HG02571 (cell line): ENCODE data around the gene TRIM66.
A peak's percentile ranks its signal among the peaks of the same experiment; 100 is the strongest.
"Not testable (repeated sequence)": the region's sequence is repeated elsewhere in the genome, so short reads cannot be mapped to it uniquely, and the experiment has no call there.

Experiments
- ATAC-seq: cut with Tn5 transposase; IDR thresholded peaks from one replicate; pipeline ENCODE4 v1.9.1; 2021; ENCODE audit warnings: mild to moderate bottlenecking, moderate library complexity; ENCODE audit not compliant: unreplicated experiment

TRIM66 gene

DNA sequence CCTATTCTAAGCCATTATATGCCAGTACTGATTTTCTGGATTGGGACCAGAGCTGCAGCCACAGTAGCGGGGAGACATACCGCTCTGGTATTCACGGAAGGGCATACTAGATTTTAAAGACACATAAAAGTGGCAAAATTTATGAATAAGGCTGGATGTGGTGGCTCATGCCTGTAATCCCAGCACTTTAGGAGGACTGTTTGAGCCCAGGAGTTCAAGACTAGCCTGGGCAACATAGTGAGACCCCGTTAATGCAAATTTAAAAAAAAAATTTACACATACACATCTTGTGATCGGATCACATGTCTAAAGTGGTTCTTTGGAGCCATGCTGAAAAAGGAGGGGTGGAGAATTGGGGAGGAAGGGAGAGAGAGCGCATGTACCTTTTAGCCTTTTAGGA, 9.1 kb upstream of the TRIM66 start:
- ATAC-seq, result no peak

- ATAC-seq, result no peak
These were observed 8.2 kb upstream of the TRIM66 start for GRCh38 chr11:8690374-8691342.

DNA sequence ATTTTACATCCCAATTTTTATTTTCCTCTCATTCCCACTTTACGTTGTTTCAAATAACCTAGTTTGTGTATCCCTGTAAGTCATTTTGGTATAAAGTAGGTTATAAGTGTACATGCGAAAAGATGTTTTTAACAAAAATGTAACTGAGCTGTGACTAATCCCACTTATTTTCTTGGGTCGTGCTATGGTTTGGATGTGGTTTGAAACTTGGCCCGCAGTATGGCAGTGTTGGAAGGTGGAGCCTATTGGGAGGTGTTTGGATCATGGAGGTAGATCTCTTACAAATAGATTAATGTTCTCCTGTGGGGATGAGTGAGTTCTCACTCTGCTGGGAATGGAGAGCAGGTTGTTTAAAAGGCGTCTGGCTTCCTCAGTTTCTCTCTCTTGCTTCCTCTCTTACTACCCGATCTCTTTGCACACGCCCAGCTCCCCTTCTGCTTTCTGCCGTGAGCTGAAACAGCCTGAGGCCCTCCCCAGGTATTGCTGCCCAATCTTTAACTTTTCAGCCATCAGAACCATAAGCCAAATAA, 7.3 kb upstream of the TRIM66 start:
- ATAC-seq, result no peak

DNA sequence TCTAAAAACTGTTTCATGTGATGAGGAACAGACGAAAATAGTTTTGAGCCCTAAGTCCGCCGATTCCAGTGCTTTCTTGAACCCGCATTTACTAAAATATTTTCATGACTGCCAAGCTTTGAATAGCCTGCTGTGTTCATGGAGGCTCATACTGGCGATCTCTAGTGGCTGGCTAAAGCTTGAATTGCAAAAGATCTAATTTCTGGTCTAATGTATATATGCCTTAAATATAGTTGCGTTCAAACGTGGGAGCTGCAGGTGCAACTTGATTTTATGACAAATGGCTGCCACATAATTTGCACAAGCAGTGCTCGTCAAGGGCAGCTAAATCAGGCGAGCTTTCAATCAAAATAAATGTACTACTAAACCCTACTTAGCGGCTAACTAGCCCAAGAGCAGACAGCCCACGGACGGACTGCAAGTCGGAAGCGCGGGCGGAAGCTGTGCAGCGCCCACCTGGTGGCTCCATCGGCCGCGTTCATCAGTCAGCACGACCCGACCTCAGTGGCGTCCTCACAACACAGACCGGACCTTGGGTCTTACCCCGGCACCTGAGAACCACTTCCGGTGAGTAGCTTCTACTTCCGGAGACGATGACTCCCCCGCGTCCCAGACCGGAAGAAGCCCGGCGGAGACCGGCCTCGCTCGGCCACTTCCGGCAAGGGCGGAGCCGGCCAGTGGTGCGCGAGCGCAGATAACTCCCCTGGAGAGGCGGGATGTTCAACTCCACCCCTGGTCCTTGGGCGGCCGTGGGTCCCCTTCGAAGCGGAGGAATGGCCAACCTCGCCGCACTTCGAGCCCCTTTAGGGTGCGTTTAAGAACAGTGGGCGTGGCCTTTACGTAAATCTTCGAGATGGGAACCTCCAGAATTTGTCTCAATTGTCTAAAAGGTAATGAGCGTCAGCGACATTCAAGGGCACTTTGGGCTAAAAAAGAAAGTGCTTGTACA, 6.2 kb upstream of the TRIM66 start:
- ATAC-seq, result peak; percentile 96

- ATAC-seq, result no peak
These were observed 3.9 kb upstream of the TRIM66 start for GRCh38 chr11:8686325-8686724.

- ATAC-seq, result no peak
These were observed 3.4 kb upstream of the TRIM66 start for GRCh38 chr11:8685820-8686219.

DNA sequence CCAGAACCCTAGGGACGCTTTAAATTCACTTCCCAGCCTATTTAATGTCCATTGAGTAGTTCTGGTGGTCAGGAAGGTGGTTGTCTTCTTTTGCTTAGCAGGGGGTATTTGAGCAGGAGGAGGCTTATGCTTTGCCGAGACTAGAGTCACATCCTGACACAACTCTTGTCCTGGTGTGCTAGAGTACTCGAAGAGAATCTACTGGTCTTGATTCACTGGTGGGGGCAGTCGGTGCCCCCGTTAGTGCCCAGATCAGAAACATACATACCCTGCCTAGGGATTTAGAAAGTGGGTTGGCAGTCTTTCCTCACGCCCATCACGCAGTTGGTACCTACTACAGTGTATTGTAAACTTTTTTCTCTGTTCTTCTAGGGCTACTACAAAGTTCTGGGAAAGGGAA, 2.8 kb upstream of the TRIM66 start:
- no peak for ATAC-seq

DNA sequence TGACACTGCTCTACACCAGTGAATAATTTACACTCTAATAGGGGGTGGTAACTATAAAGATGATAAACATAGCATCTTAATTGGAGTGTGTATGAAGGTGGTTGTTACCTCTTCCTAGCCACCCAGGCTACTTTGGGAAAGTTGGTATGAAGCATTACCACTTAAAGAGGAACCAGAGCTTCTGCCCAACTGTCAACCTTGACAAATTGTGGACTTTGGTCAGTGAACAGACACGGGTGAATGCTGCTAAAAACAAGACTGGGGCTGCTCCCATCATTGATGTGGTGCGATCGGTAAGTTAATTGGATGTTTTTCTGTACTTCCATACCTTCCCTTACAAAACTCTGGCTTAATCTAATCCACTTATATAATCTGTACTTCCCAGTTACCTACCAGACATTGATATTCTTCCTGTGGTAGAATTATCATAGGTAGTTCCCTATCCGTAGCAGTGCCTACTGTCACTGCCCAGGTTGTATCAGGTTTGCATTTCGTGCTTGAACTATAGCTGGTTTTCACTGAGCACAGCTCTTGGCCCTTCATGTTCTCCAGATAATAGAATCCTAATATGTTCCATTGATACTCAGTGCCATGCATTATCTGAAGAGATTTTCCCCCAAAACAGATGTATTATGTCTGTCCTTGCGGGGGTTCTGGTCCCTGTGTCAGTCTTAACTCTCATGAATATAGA, 2.3 kb upstream of the TRIM66 start:
- no peak for ATAC-seq

DNA sequence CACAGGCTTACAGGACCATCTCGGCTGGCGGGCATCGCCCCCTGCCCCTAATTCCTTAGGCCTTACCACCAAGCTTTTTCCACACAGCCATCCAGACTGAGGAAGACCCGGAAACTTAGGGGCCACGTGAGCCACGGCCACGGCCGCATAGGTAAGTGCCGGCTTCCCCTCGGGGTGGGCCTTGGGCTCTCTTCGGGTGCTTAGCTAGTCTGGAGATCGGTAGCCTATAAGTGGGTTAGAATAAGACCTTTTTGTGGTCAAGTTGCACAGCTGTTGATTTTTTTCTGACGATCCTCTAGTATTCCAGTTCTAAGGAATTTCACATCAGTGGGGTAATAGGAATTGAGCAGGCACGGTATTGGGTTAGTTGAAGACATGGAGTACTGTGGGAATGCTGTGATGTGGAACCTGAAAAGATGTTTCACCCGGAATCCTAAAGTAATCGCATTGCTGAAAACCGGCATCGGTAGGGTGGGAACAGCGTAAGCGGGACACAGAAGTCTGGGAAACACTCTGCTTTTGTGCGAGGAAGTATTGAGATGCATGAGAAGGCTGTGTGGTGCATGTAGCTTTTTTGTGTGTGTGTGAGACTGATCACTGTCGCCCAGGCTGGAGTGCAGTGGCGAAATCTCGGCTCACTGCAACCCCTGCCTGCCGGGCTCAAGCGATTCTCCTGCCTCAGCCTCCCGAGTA, 796 bp upstream of the TRIM66 start:
- ATAC-seq, result no peak

DNA sequence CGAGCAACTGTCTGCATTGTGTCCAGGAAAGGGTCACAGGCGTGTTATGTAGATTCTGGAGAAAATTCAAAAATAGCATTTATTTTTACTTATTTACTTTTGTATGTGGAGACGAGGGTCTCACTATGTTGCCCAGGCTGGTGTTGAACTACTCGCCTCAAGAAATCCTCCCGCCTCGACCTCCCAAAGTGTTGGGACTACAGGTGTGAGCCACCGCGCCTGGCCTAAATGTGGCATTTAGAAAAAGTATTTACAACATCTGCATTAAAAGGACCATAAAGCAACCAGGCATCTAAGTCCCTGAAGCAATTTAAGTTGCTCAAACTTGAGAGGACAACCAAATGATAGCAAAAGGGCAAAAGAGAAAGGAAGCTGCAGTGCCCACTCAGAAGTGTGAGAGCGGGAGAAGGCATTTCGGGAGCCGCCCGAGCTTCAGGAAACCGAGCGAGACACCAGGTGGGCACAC, 595 bp downstream of the TRIM66 start:
- no peak for ATAC-seq

DNA sequence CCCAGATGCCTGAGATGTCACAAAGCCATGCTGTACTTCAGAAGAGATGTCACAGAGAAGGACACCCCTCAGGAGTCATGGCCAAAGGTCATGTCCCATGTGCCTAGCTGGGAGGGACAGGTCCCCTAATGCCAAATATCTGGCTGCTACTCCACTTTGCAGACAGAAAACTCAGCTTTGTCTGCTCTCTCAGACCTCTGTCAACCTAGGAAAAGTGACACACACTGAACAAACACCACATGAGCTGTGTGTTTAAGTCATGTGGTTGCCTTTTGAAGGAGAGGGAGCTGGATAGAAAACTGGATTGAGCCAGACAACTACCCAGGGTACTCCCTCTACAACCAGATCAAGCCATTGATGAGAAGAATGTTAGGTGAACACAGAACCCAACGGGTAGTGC, 3.5 kb downstream of the TRIM66 start:
- no peak for ATAC-seq

DNA sequence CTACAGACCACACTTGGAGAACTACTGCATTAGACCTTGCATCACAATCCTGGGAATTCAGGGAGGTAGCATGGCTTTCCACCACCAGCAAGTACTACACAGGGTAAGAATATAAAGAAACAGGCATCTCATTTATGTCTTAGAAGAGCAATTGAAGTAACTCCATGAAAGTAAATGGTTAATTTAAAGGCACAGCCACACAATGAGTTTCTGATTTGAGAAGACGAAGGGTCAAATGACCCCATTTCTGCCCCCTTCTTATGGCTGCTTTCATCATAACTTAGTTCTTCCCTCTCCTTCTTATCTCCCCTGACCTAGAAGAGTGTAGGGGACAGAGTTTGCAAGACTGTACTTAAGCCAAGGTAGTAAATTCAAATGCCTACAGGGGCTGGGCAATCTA, 6.0 kb downstream of the TRIM66 start:
- ATAC-seq, result no peak

- ATAC-seq, result no peak
These were observed 7.6 kb downstream of the TRIM66 start for GRCh38 chr11:8674859-8675258.

- no peak for ATAC-seq
These were observed 10.1 kb downstream of the TRIM66 start for GRCh38 chr11:8672346-8672745.

- no peak for ATAC-seq
These were observed 10.8 kb downstream of the TRIM66 start for GRCh38 chr11:8671651-8672062.

- no peak for ATAC-seq
These were observed 11.3 kb downstream of the TRIM66 start for GRCh38 chr11:8671193-8671612.

- not testable (repeated sequence) for ATAC-seq
These were observed 12.4 kb downstream of the TRIM66 start for GRCh38 chr11:8670081-8670480.

- ATAC-seq, result no peak
These were observed 17.2 kb downstream of the TRIM66 start for GRCh38 chr11:8665222-8665621.

DNA sequence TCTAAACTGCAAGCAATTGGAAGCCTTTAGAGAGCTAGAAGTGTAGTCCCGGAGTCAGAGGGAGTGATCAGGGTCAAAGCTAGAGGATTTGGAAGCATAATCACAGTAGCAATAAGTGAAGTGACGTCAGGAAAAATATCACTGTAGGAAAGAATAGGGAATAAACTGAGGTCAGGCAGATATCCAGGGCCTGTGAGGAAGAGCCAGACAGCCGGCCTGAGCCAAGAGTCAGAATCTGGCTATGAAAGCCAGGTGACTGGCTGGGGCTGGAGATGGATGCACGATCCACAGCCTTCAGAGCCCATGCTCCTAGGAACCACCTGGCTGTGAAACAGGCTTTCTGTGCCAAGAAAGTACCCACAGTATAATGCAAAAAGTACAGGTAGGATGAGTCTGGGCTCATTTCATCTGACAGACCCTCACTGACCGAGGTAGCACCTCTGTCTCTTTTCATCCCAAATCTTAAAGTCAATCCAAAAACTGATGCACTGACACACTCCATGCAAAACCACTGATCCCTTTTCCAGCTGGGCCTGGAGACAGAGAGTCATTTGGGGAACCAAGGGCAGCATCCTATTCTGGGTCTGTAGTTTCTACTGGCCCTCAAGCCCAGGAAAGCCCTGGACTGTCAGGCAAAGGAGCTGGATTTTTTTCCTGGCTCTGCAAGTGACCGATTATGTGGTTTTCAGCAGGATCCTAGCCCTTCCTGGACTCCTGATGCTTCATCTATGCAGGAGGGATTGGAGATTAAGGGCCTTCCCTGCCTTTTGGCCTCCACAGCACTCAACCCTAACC, 21.3 kb downstream of the TRIM66 start:
- ATAC-seq, result no peak
